ENCODE data around the gene PIK3CA. TPM values are rescaled to one million over a fixed set of nuclear protein-coding genes. Genes with fewer than 3 reads are reported as not detected.
A peak's percentile ranks its signal among the peaks of the same experiment; 100 is the strongest.

Gene PIK3CA
- total and polyA plus RNA-seq, 10 of the 15 experiments (the other 5 are each of a cell fraction or from before 2014, with no cell fraction given), result 3.0 to 18.6 (median 9.0) TPM

GRCh38 chr3:179181993-179182551, 33.9 kb downstream of the PIK3CA start:
- Histone ChIP-seq H2AFZ (ENCODE audit: control insufficient read depth, low read depth, low read length) (no peak overlapping the region), H3K79me2 (ENCODE audit: control insufficient read depth, insufficient read depth, low read length) (peaks cover 6% of the 10 kb centered on the region), H3K4me1 (ENCODE audit: control insufficient read depth, insufficient read depth, low read length) (peaks cover 3% of the 10 kb centered on the region; the same call in 1 of the 2 replicates), H3K27ac (ENCODE audit: control insufficient read depth, insufficient read depth) (no peak overlapping the region), H3K9me3 (replicated peaks; ENCODE audit: control insufficient read depth, insufficient read depth, low read length) (no peaks in the 10 kb centered on the region), H3K36me3 (ENCODE audit: control insufficient read depth in 2 of 2, insufficient read depth in 2 of 2, low read length in 1 of 2) (no peaks in the 10 kb centered on the region), H4K20me1 (ENCODE audit: control insufficient read depth, insufficient read depth) (no peaks in the 10 kb centered on the region), H3K4me3 (no peak overlapping the region), H3K9ac (ENCODE audit: control insufficient read depth, insufficient read depth, low read length) (no peak overlapping the region), H3K27me3 (replicated peaks in 1 of 2; ENCODE audit: control insufficient read depth in 2 of 2, insufficient read depth in 2 of 2, low read length in 1 of 2) (no peaks in the 10 kb centered on the region), H3K4me2 (ENCODE audit: control insufficient read depth, insufficient read depth) (0 out of 2 replicates have a peak overlapping the region, but pooled peaks have one; percentile 23)
- no peak for TF ChIP-seq ZNF24 (IDR thresholded peaks at IDR 0.05)
- TF ChIP-seq CHD1 (IDR thresholded peaks at IDR 0.05; ENCODE audit: low read depth, low read length), result no peak
- peak; percentile 41; the same call in 1 of the 2 replicates for TF ChIP-seq JUNB (IDR thresholded peaks at IDR 0.05)
- TF ChIP-seq SP1 (IDR thresholded peaks at IDR 0.05; ENCODE audit: low read depth, low read length), result no peak
- no peak for TF ChIP-seq ZNF592 (IDR thresholded peaks at IDR 0.05)
- TF ChIP-seq ZNF217 (IDR thresholded peaks at IDR 0.05), result no peak
- no peak for TF ChIP-seq ZNF622 (IDR thresholded peaks at IDR 0.05)
- ChIA-PET CTCF (interaction anchor here (0.6 to 1.4 kb wide), 4 partner anchors 9 to 133 kb away, joined by 3 to 4 read pairs (median 4); no protein-coding TSS in a partner anchor), POLR2A (interaction anchor here (0.5 to 0.6 kb wide), 2 partner anchors 358 to 380 kb away, joined by 3 to 8 read pairs; no protein-coding TSS in a partner anchor), SMC1A (ENCODE audit: uncharacterized antibody, unreplicated experiment) (interaction anchor here (0.5 to 2.5 kb wide), 9 partner anchors 10 to 202 kb away, joined by 3 to 9 read pairs (median 4); no protein-coding TSS in a partner anchor), RAD21 (ENCODE audit: unreplicated experiment) (interaction anchor here (0.6 to 1.0 kb wide), 2 partner anchors 9 to 308 kb away, joined by 3 to 6 read pairs; no protein-coding TSS in a partner anchor)
- FAIRE-seq, result no peak
- BruUV-seq (replicated peaks), result no TSS peak
- in situ Hi-C loops (cut with MboI) (no loop called here), intact Hi-C loops (cut with micrococcal nuclease; ENCODE audit: unreplicated experiment) (no loop called here)
- whole genome bisulfite sequencing (ENCODE audit: insufficient coverage, insufficient replicate concordance, low lambda C conversion rate, missing lambda C conversion rate), result 47% methylated on average over 4 of the region's 4 CpGs
- ATAC-seq, result peak; percentile 23; the same call in 1 of the 3 replicates
- no peak for DNase-seq (ENCODE audit: low read depth, low spot score)

All from GM12878 (cell line).